HG03565 (cell line): ENCODE data around the gene EXOSC1.
"Not testable (repeated sequence)": the region's sequence is repeated elsewhere in the genome, so short reads cannot be mapped to it uniquely, and the experiment has no call there.

Experiments
- ATAC-seq: cut with Tn5 transposase; IDR thresholded peaks from one replicate; pipeline ENCODE4 v1.9.1; 2021; ENCODE audit warnings: mild to moderate bottlenecking, moderate library complexity; ENCODE audit not compliant: unreplicated experiment

EXOSC1 gene, protein sequence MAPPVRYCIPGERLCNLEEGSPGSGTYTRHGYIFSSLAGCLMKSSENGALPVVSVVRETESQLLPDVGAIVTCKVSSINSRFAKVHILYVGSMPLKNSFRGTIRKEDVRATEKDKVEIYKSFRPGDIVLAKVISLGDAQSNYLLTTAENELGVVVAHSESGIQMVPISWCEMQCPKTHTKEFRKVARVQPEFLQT

DNA sequence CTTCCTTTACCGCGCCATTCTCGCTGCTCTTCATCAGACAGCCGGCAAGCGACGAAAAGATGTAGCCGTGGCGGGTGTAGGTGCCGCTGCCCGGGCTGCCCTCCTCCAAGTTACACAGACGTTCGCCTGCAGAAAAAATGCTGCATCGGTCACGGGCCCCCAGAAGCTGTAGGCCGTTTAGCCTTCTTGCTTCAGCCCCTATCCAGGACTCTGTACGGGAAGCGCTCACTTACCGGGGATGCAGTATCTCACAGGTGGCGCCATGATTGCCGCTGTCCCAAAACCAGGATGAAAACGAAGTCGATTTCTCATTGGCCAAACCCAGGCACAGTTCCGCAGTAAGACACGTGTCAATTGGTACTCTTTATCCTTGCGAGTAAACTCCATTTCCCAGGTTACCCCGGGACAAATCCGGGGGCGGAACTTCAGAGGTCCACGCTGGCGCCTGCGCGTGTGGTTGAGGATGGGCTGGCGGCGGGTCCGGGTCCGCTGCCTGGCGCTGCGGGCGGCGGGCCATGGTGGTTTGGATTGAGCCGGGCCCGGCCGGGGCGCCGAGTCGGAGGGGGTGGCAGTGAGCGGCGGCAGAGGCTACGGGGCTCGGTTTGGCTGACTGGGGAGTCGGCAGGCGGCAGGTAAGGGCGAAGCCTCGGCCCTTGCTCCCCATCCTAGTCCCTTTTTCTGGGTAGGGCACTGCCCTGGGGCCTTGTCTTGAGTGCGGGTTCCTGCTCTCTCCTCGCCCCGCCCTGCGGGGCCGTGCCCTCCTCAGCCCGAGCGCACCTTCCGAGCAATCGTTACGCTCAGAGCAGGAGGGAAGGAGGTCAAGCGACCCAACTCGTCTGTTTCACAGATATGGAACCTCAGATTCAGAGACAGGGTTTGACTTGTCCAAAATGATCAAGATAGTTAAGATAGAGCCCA, at the start of gene EXOSC1, which contains the start of gene ZDHHC16:
Gene EXOSC1 (minus strand): TSS at position 285 of the 918 bp plus-strand sequence. CDS start 21 bp downstream, at position 264.
Gene ZDHHC16 (plus strand): TSS at position 454 of the 918 bp plus-strand sequence. CDS start 5,501 bp downstream, outside the sequence.
- peak; percentile 94 for ATAC-seq

DNA sequence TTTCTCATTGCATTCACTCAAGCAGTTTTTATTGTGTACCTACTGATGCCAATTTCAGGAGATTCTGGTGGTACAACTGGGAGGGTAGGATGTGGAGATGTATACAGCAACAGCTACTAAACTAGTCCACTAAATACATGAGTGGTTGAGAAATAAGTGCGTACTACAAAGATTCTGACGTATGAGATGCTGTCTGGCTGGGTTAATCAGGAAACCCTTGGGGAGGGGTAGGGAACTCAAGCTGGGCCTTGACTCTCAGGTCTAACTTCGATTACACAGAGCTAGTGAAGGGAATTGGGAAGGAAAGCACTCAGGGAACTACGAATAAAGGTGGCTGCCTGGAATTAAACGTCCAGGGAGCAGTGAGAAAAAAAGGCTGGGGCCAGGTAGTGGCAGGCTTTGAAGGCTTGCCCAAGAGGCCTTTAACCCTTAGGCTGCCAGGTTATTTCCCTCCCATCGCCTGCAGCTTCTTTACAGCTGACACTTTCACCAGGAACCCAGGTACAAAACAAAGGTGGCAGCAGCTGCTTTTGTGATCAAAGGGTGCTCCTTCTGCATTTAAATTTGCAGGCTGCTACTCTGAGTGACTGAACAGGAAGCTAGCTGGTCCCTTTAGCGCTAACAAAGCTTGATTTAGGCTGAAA, 49.2 kb upstream of the EXOSC1 start:
- no peak for ATAC-seq

- no peak for ATAC-seq
Measured at GRCh38 chr10:97494151-97494550, 48.3 kb upstream of the EXOSC1 start.

DNA sequence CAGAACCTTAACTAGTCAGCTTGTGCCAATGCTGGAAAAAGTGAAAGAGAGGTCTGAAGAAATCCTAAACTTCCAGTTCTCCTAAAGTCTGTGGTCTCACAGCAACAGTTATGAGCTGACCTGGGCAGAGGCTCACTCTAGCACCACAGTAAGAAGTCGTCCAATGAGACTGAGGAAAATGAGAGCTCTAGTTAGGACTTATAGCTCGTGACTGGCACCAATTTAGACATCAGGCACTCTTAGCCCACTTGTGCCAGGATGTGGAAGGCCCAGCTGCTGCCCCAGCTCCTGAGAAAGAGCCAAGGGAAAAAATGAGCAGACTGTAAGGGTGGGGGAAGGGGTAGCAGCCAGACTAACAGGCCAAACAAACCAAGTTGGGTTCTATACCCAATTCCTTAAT, 44.8 kb upstream of the EXOSC1 start:
- ATAC-seq, result no peak

- no peak for ATAC-seq
Measured at GRCh38 chr10:97485647-97486281, 40.0 kb upstream of the EXOSC1 start.

DNA sequence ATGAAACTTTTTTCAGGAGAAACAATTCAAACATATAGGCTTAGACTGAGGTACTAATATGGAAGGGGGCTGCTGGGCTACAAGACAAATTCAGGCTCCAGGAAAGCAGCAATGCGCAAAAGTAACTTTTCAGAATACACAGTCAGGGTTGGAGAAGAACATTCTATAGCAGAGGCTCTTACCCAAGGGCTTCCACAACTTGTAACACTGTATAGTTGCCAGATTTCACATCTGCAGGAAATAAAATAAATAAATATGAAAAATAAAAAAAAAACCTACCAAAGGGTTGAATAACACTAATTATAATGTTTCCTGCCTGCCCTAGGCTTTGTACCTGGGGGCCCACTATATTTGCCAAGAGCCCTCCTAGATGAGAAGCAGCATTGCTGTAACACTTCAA, 38.1 kb upstream of the EXOSC1 start:
- ATAC-seq, result no peak

GRCh38 chr10:97483506-97483905, 37.7 kb upstream of the EXOSC1 start:
- ATAC-seq, result no peak

DNA sequence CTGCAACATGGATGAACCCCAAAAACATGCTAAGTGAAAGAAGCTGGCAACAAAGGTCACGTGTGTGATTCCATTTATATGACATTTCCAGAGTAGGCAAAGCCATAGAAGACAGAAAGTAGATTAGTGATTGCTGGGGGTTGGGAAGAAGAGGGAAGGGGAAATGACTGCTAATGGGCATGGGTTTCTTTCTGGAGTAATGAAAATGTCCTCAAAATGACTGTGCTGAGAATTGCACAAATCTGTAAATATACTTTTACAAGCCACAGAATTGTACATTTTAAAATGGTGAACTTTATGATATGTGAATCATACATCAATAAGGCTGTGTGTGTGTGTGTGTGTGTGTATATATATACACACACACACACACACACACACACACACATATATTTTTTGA, 36.6 kb upstream of the EXOSC1 start:
- ATAC-seq, result no peak

GRCh38 chr10:97481071-97481470, 35.3 kb upstream of the EXOSC1 start:
- ATAC-seq, result no peak

GRCh38 chr10:97479939-97480338, 34.1 kb upstream of the EXOSC1 start:
- no peak for ATAC-seq

DNA sequence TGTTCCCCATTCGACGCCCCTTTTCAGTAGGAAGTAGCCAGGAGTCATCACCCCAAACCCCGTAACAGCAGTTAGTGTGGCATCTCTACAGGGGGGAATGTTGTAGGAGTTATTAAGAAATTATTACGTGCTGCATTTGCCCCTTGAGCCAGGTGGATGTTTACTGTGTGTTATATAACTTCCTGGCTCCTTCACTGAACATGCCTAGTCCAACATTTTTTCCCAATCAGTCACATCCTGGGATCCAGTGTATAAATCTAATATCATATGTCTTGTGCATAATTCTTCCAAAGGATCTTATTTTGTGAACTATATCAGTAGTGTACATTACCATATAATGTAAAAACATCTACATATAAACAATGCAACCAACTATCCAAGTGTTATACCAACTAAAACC, 33.6 kb upstream of the EXOSC1 start:
- not testable (repeated sequence) for ATAC-seq

DNA sequence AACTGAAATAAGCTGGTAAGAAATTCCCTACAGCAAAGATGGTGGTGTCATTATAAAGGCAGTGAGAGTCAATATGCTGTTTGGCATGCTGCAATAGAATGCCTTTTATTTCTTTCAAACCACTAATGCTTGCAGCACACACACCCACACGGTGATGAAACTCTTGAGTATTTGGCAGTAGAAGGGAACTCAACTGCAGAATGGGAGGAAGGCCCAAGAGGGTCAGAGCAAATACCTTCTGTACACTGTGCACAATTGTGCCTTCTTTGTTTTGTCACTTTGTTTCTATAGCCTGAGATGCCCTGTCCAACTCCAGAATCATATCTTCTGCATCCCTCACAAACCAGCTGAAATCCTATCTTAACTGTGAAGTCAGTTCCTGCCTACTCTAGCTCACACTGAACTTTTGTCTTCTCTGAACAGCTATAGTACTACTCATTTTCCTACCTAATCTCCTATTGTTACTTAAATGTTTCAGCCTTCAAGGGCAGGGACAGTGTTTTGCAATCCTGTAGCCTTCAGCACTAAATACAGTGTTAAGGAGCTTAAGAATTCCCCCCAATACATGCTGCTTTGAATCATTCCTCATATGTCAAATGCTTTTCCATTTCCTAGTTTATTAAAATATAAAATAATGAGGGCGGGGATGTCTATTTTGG, 30.3 kb upstream of the EXOSC1 start:
- ATAC-seq, result no peak

GRCh38 chr10:97474918-97475317, 29.1 kb upstream of the EXOSC1 start:
- ATAC-seq, result no peak

DNA sequence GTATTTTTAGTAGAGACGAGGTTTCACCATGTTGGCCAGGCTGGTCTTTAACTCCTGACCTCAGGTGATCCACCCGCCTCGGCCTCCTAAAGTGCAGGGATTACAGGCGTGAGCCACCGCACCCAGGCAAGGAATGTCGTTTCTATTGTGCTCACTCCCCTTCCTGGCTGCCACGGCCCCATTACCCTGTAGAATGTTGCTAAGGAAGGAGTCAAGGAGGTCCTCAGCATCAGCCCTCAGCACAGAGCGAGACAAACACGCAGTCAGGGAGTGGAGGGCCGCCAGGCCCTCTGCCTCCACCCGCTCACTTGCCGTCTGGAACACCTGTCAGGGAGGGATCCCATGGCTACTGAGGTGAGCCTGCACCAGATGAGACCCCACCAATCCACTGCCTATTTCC, 23.0 kb upstream of the EXOSC1 start:
- not testable (repeated sequence) for ATAC-seq

DNA sequence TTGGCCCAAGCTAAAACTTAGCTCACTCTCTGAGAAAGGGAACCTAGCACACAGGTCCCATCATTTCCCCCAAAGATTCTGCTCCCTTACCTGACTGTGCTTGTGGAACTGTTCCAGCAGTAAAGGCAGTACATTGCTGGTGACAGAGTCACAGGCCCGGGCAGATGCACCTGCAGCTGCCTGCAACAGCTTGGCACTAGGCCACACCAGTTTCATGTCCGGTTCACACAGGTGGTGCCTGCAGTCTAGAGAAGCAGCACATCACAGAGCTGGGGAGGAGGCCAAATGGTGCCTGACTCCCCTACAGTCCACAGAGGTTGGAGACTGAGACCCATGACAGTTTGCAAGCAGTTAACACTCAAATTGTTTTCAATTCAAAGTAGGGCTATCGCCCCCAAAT, 22.4 kb upstream of the EXOSC1 start:
- ATAC-seq, result no peak

GRCh38 chr10:97466755-97467154, 20.9 kb upstream of the EXOSC1 start:
- no peak for ATAC-seq

DNA sequence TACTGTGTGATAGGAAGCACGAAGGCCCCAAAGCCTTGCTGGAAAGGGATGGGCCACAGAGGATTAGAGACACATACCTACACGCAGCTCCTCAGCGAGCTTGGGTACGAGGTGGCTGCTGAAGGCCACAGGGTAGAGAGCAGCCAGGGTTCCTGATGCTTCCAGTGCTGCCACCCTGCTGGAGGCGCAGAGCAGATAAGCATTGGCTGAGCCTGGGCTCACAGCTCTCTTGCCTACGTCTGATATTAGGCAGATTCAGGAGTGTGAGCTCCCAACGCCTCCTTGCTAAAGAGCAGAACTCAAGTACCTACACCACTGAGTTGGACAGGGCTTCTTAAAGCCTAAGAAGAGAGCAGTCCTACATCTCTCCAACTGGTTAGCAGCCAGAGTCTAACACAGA, 20.2 kb upstream of the EXOSC1 start:
- no peak for ATAC-seq

GRCh38 chr10:97464226-97464625, 18.4 kb upstream of the EXOSC1 start:
- ATAC-seq, result no peak

- ATAC-seq, result no peak
Measured at GRCh38 chr10:97463363-97464132, 17.7 kb upstream of the EXOSC1 start.

DNA sequence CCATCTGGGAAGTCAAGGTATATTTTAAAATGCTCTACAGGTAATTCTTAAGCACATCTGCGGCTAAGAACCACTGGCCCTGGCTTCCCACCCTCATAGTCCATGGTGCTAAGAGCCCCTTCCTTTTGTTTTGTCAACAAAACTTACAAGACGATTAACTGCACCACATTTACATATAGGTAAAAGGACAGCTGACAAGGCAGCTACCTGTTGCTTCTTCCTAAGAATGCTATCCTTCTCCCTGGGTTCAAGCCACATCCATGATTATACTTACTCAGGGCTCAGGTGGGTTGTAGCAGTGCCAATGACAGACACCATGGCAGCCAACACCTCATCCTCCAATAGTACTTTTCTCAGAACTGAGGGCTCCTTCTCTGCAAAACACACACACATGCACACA, 16.5 kb upstream of the EXOSC1 start:
- ATAC-seq, result no peak
